GM23248 (cell line): ENCODE results near the gene TMEM59.

ENCODE experiments used
- EZH2 ChIP-seq: fragments of 200-600 bp; sonication (generic); IDR thresholded peaks from 2 replicates; pipeline ENCODE4 v1.6.1; 2018; ENCODE audit warnings: antibody characterized with exemption, mild to moderate bottlenecking; ENCODE audit not compliant: insufficient read depth, poor library complexity, severe bottlenecking
- EZH2phosphoT487 ChIP-seq: fragments of 200-600 bp; sonication (generic); IDR thresholded peaks from 2 replicates; pipeline ENCODE4 v1.6.1; 2018; ENCODE audit warnings: antibody characterized with exemption, moderate library complexity, mild to moderate bottlenecking, low read depth; ENCODE audit not compliant: insufficient read depth

DNA sequence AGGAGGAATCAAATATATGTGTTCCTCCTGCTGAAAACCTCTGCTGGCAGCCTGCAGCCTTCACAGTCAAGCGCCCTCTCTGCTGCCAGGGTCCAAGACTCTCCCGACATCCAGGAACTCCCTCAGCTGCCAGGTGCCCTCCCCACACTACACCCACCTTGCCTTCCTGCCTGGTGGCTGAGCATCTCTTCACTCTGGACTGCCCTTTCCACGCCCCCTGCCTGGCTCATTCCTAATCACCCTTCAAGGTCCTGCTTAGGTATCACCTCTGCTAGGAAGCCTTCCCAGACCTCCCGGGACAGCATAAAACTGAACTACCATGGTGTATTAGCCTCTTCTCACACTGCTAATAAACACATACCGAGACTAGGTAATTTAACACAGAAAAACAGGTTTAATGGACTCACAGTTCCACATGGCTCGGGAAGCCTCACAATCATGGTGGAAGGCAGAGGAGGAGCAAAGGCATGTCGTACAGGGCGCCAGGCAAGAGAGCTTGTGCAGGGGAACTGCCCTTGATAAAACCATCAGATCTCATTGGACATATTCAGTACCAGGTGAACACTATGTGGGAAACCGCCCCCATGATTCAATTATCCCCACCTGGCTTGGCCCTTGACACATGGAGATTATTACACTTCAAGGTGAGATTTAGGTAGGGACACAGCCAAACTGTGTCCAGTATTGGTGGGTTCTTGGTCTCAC, 50.3 kb downstream of the TMEM59 start:
- no peak for TF ChIP-seq EZH2
- no peak for TF ChIP-seq EZH2phosphoT487
